ENCODE data around the gene BMX. TPM values are rescaled to one million over a fixed set of nuclear protein-coding genes. Genes with fewer than 3 reads are reported as not detected.

Gene BMX
- total RNA-seq, 1 donor from 2014 or later, result not detected

GRCh38 chrX:15504661-15505060 lies 4.1 kb downstream of the BMX start:
- intact Hi-C loops (cut with micrococcal nuclease), result no loop called here

DNA sequence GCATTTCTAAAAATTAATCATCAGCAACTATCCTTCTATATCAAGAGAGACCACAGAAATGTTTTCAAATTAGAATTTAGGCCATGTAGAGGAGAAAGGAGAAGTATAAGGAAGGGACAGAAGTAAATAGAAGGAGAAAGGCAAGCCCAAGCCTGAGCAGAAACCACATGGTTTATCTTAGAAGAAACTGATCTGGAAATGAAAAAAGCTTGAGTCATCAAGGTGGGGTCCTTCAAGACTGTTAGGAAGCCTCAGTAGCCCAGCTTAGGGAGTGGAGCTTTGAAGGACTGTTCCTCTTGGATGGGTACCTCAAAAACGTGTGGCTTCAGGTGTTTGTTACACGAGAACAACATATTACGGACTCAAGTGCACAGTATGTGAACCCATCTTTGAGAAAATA lies 4.5 kb downstream of the BMX start:
- intact Hi-C loops (cut with micrococcal nuclease), result no loop called here

- intact Hi-C loops (cut with micrococcal nuclease), result no loop called here
Observed at GRCh38 chrX:15507005-15507404, 6.4 kb downstream of the BMX start.

DNA sequence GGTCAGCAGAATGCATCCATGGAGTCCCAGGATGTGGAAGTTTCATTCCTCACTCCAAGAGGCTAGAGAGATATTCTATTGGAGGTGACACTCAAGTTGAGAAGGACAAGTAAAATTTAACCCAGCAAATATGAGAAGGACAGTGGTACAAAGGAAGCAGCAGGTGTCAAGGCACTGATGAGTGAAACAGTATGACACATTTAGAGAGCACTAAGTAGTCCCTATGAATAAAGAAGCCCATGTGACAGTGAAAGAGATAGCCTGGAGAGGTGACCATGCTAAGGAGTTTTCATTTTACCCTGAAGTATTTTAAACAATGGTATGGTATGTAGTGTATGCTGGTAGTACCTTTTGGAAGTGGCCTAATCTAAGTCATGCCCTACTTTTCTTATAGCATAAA lies 9.2 kb downstream of the BMX start:
- intact Hi-C loops (cut with micrococcal nuclease), result no loop called here

- intact Hi-C loops (cut with micrococcal nuclease), result no loop called here
Observed at GRCh38 chrX:15511563-15511962, 11.0 kb downstream of the BMX start.

DNA sequence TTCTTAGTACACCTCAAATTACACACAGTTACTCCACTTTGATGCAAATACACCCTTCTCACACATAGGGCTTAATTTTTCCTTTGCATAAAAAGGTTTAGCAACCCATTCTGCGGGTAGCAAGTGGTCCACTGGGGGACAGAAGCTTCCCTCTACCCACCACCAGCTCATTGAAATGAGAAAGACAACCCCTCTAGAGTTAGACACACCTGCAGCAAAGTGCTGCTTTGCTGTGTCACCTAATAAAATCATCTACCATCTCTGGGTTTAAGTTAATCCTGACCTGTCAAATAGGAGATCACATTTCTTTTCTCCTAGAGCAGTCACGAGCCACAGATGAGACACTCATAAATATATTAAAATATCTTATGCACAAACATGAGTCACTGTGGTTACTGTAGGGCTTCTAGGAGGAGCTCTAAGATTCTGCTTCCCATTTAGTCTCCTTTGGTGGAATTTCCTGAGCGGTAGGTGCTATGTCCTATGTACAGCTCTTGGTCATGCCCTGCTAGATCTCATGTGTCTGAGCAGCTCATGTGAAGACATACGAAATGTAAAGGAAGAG lies 11.9 kb downstream of the BMX start:
- intact Hi-C loops (cut with micrococcal nuclease), result no loop called here

GRCh38 chrX:15514279-15514678 lies 13.7 kb downstream of the BMX start:
- intact Hi-C loops (cut with micrococcal nuclease), result no loop called here

DNA sequence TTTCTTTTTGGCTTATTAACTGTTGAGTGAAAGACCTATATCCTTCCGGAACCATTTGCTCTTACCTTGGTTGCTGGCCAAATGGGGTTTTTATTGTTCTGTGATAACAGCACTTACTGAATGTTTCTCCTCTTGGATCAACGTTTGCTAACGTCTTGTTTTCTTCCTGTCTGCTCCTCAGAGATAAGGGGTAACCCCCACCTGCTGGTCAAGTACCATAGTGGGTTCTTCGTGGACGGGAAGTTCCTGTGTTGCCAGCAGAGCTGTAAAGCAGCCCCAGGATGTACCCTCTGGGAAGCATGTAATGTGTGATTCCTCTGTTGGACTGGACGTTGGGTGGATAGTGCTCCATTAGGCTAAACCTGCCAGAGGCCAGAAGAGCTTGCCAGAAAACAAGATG lies 15.3 kb downstream of the BMX start:
- intact Hi-C loops (cut with micrococcal nuclease), result no loop called here

DNA sequence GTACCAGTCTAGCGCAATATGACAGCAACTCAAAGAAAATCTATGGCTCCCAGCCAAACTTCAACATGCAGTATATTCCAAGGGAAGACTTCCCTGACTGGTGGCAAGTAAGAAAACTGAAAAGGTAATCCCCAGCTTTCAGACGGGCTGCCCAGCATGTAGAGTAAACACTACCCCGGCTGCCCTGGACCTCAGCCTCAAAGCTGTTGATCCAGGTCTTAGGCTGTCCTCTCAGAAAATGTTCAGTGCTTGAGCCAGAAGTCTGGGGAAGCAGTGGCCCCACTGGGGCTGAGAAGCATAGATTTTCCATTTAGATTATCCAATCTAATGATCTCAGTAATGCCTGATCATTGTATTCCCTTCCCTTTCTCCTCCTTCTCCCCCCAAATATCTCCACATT lies 21.9 kb downstream of the BMX start:
- intact Hi-C loops (cut with micrococcal nuclease), result no loop called here

DNA sequence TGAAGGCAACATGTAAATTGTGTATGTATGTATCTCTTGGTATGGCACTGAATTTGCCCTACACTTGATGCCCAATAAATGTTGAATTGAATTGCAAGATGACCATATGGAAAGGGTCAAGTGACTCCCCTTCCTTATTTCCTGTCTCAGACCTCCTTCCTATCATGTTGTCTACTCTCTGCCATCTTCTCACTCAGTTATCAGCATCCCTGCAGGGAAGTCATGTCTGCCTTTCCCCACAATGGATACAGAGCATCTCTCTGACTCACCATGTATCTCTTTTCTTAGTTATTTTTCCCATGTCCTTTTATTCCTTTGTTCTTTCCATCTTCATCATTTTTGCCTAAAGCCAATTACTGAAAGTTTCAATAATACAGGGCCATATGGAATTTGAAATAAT lies 22.5 kb downstream of the BMX start:
- intact Hi-C loops (cut with micrococcal nuclease), result no loop called here

- intact Hi-C loops (cut with micrococcal nuclease), result no loop called here
Observed at GRCh38 chrX:15524417-15524816, 23.8 kb downstream of the BMX start.

- intact Hi-C loops (cut with micrococcal nuclease), result no loop called here
Observed at GRCh38 chrX:15525664-15526416, 25.2 kb downstream of the BMX start.

DNA sequence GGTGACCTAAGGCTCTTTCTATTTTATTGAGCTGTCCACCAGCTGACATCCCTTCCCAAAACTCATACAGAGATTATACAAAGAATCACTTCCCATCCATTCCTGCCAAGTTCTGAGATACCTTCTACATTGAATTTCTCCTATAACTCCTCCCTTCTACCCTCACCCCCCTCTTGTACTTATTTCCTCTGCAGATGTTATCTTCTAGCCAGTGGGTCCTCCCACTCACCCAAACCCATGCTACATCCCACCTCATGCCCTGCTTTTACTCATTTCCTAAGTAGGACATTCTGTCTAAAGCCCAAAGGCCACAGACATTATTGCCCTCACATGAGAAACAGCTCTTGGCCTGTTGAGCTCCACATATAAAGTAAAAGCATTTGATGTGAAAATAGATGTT lies 28.6 kb downstream of the BMX start:
- intact Hi-C loops (cut with micrococcal nuclease), result no loop called here

DNA sequence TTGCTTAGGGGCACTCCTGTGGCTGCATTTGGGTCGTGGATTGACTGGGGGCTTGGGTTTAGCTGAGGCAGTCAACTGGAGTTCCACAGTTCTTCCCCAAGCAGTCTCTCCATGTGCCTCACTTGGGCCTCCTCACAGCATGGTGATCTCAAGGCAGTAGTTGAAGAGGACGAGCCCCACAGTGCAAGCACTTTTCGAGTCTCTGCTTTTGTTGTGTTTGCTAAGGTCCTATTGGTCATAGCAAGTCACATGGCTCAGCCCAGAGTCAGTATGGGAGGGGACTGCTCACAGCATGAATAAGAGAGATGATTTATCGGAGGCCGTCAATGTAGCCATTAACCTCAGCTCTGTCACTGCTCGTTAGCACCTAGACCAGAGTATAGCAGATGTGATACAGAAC lies 29.7 kb downstream of the BMX start:
- intact Hi-C loops (cut with micrococcal nuclease), result no loop called here

DNA sequence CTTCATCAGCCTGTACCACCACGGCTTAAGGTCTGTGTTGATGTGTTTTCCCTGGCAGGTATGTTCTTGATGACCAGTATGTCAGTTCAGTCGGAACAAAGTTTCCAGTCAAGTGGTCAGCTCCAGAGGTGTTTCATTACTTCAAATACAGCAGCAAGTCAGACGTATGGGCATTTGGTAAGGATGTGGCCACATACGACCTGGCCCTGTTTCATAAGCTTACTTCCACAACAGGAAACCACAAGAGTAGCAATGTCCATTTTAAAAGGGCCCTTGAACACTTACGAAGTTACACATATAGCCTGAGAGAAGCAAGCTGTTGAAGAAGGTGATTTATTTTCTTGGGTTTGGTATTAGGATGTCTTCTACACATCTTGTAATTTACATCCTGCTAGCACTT lies 46.1 kb downstream of the BMX start:
- intact Hi-C loops (cut with micrococcal nuclease), result no loop called here

DNA sequence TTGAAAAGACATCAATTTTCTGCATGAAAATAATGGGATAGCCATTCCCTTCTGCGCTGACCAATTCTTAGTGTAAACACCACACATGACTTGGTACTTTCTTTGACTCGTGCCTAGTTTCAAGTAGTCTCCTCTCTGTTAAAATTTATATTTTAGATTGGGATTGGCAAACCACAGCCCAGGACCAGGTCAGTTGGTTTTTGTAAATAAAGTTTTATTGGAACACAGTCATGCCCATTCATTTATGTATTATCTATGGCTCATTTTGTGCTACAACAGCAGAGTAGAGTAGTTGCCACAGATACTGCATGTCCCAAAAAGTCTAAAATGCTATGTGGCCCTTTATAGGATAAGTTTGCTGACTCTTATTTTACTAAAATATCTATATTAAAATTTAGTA lies 46.7 kb downstream of the BMX start:
- intact Hi-C loops (cut with micrococcal nuclease), result no loop called here

- intact Hi-C loops (cut with micrococcal nuclease), result no loop called here
Observed at GRCh38 chrX:15549189-15550012, 48.8 kb downstream of the BMX start.

DNA sequence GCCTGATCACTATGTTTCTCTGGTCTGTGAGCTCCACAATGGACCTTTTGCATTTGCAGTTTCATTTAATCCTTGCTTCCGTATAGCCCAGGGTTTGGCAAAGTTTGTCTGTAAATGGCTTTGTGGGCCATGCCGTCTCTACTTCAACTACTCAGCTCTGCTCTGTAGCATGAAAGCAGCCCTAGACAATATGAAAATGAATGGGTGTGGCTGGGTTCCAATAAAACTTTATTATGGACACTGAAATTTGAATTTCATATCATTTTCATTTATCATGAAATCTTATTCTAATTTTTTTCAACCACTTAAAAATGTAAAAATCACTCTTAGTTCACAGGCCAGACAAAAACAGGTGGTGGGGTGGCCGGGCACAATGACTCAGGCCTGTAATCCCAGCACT lies 58.6 kb downstream of the BMX start:
- intact Hi-C loops (cut with micrococcal nuclease), result no loop called here

- intact Hi-C loops (cut with micrococcal nuclease), result no loop called here
Observed at GRCh38 chrX:15560924-15561323, 60.3 kb downstream of the BMX start.

DNA sequence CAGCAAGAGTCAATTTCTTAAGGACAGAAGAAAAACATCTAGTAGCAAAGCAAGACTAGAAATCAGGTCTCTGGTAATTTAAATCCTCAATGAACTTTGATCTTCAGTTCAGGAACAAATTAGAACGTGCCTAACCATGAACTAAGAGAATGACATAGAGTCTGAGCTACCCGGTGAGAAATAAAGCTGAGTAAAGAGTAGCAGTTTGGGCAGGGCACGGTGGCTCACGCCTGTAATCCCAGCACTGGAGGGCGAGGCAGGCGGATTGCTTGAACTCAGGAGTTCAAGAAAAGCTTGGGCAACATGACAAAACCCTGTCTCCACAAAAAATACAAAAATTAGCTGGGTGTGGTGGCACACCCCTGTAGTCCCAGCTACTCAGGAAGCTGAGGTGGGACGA lies 62.4 kb downstream of the BMX start:
- intact Hi-C loops (cut with micrococcal nuclease), result no loop called here

DNA sequence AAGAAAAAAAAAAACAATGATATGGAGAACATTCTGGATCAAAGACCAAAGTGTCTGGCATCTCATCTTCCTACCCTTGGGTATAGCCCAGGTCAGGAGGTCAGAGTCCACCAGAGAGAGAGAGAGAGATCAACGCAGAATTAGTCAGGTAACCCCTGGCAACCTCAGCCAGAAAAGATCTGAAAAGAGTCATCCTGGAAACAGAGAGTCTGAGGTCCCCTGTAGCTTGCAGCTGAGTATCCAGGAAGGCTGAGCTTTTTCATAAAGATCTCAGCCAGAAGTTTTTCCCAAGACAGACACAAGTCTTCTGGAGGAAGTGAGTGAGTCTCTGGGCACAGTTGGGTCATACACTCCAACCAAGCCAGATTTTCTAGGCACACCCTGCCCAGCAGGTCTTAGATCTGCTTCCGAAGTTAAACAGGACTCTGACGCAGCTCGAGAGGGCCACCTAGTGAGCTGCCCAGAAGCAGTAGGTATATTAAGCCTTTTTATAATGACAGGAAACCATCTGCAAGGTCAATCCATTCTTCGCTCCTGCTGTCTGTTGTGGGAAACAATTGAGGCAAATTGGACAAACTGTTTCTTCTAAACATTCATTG lies 64.5 kb downstream of the BMX start:
- intact Hi-C loops (cut with micrococcal nuclease), result loop anchor here (1.0 kb wide), 3 partner anchors 67 to 216 kb away; no protein-coding TSS in a partner anchor

GRCh38 chrX:15566244-15566643 lies 65.6 kb downstream of the BMX start:
- intact Hi-C loops (cut with micrococcal nuclease), result no loop called here

Measured in T-helper 1 cell treated with Interleukin-12 subunit alpha and Interleukin-12 subunit beta and Interleukin-4 antibody, amounts not matched to agents 30 ng/mL and 1 ng/mL, for 36 hours (primary cell).